HG03135 (cell line): ENCODE measurements around the gene CMPK1.

Experiments used
- ATAC-seq: cut with Tn5 transposase; IDR thresholded peaks from one replicate; pipeline ENCODE4 v1.9.1; 2021; ENCODE audit warnings: mild to moderate bottlenecking, moderate library complexity; ENCODE audit not compliant: unreplicated experiment

CMPK1 gene

GRCh38 chr1:47418681-47419325 lies 85.2 kb downstream of the CMPK1 start:
- ATAC-seq: no peak

GRCh38 chr1:47420547-47420946 lies 87.0 kb downstream of the CMPK1 start:
- ATAC-seq: no peak

- no peak for ATAC-seq
These were observed 90.3 kb downstream of the CMPK1 start for GRCh38 chr1:47423872-47424271.

GRCh38 chr1:47424336-47424982 lies 90.9 kb downstream of the CMPK1 start:
- ATAC-seq: no peak
